ENCODE measurements around the gene LUZP4.

GRCh38 chrX:115356369-115356768 lies 66.9 kb downstream of the LUZP4 start:
- TF ChIP-seq BCL3 (CRISPR knock-in tag; IDR thresholded peaks at IDR 0.05): no peak
- TF ChIP-seq JUNB (CRISPR knock-in tag; IDR thresholded peaks at IDR 0.05; ENCODE audit: borderline replicate concordance): no peak
- TF ChIP-seq POLR2AphosphoS5 (IDR thresholded peaks at IDR 0.05; ENCODE audit: low read depth, low read length): no peak
